ENCODE results near the gene ACTRT3.
"Not testable (repeated sequence)": the region's sequence is repeated elsewhere in the genome, so short reads cannot be mapped to it uniquely, and the experiment has no call there.

The ACTRT3 gene

GRCh38 chr3:169750665-169751064, 18.7 kb downstream of the ACTRT3 start:
- H3K27me3 ChIP-seq (ENCODE audit: insufficient read depth, low read length) = no peaks in the 10 kb centered on the region

GRCh38 chr3:169748670-169749069, 20.7 kb downstream of the ACTRT3 start:
- H3K4me3 ChIP-seq (ENCODE audit: low read length) = no peak overlapping the region
- no peak overlapping the region for H3K9ac ChIP-seq (ENCODE audit: low read depth, low read length)
- 92% methylated on average over 3 of the region's 3 CpGs for WGBS
- H3K27ac ChIP-seq (ENCODE audit: low read depth, low read length) = no peak overlapping the region
- no peaks in the 10 kb centered on the region for H3K27me3 ChIP-seq (ENCODE audit: insufficient read depth, low read length)
- no peaks in the 10 kb centered on the region for H3K36me3 ChIP-seq (ENCODE audit: insufficient read depth, low read length)
- no peaks in the 10 kb centered on the region for H3K9me3 ChIP-seq (ENCODE audit: insufficient read depth, low read depth, low read length)
- H3K4me1 ChIP-seq (ENCODE audit: insufficient read depth, low read length) = peaks cover 9% of the 10 kb centered on the region

More at GRCh38 chr3:169750665-169751064, 18.7 kb downstream of the ACTRT3 start:
- H3K9ac ChIP-seq (ENCODE audit: low read depth, low read length) = no peak overlapping the region
- H3K36me3 ChIP-seq (ENCODE audit: insufficient read depth, low read length) = no peaks in the 10 kb centered on the region
- no peaks in the 10 kb centered on the region for H3K4me1 ChIP-seq (ENCODE audit: insufficient read depth, low read length)
- no peak overlapping the region for H3K27ac ChIP-seq (ENCODE audit: low read depth, low read length)
- no peaks in the 10 kb centered on the region for H3K9me3 ChIP-seq (ENCODE audit: insufficient read depth, low read depth, low read length)
- 84% methylated on average over 2 of the region's 2 CpGs for WGBS
- H3K4me3 ChIP-seq (ENCODE audit: low read length) = no peak overlapping the region

- H3K36me3 ChIP-seq (ENCODE audit: insufficient read depth, low read length) = no peaks in the 10 kb centered on the region
- no peaks in the 10 kb centered on the region for H3K27me3 ChIP-seq (ENCODE audit: insufficient read depth, low read length)
- no peak overlapping the region for H3K9ac ChIP-seq (ENCODE audit: low read depth, low read length)
- no peak overlapping the region for H3K4me3 ChIP-seq (ENCODE audit: low read length)
- no peak overlapping the region for H3K27ac ChIP-seq (ENCODE audit: low read depth, low read length)
- no peaks in the 10 kb centered on the region for H3K9me3 ChIP-seq (ENCODE audit: insufficient read depth, low read depth, low read length)
- WGBS = 72% methylated on average over 6 of the region's 6 CpGs
- H3K4me1 ChIP-seq (ENCODE audit: insufficient read depth, low read length) = peaks cover 13% of the 10 kb centered on the region
Observed at GRCh38 chr3:169746924-169747323, 22.4 kb downstream of the ACTRT3 start.

GRCh38 chr3:169744366-169745054, 24.9 kb downstream of the ACTRT3 start:
- Histone ChIP-seq H3K4me1 (ENCODE audit: insufficient read depth, low read length) (peaks cover 15% of the 10 kb centered on the region), H3K27me3 (ENCODE audit: insufficient read depth, low read length) (no peaks in the 10 kb centered on the region), H3K9ac (ENCODE audit: low read depth, low read length) (no peak overlapping the region), H3K27ac (ENCODE audit: low read depth, low read length) (no peak overlapping the region), H3K9me3 (ENCODE audit: insufficient read depth, low read depth, low read length) (no peaks in the 10 kb centered on the region), H3K36me3 (ENCODE audit: insufficient read depth, low read length) (no peaks in the 10 kb centered on the region), H3K4me3 (ENCODE audit: low read length) (no peak overlapping the region)
- no CpG with 5 or more reads among the region's 1 CpG for WGBS

- no CpG with 5 or more reads among the region's 2 CpGs for WGBS
- Histone ChIP-seq H3K9ac (ENCODE audit: low read depth, low read length) (no peak overlapping the region), H3K27me3 (ENCODE audit: insufficient read depth, low read length) (no peaks in the 10 kb centered on the region), H3K27ac (ENCODE audit: low read depth, low read length) (peak overlapping the region; percentile 1; the same call in 1 of the 2 replicates), H3K4me1 (ENCODE audit: insufficient read depth, low read length) (peaks cover 14% of the 10 kb centered on the region), H3K36me3 (ENCODE audit: insufficient read depth, low read length) (no peaks in the 10 kb centered on the region), H3K9me3 (ENCODE audit: insufficient read depth, low read depth, low read length) (peaks cover 6% of the 10 kb centered on the region; the same call in 1 of the 2 replicates), H3K4me3 (ENCODE audit: low read length) (no peak overlapping the region)
Observed at GRCh38 chr3:169739067-169739466, 30.3 kb downstream of the ACTRT3 start.

GRCh38 chr3:169731857-169732256, 37.5 kb downstream of the ACTRT3 start:
- H3K9ac ChIP-seq (ENCODE audit: low read depth, low read length); H3K4me1 ChIP-seq (ENCODE audit: insufficient read depth, low read length); H3K27me3 ChIP-seq (ENCODE audit: insufficient read depth, low read length); H3K27ac ChIP-seq (ENCODE audit: low read depth, low read length); H3K36me3 ChIP-seq (ENCODE audit: insufficient read depth, low read length); H3K9me3 ChIP-seq (ENCODE audit: insufficient read depth, low read depth, low read length); H3K4me3 ChIP-seq (ENCODE audit: low read length): not testable (repeated sequence)

GRCh38 chr3:169722724-169723123, 46.6 kb downstream of the ACTRT3 start:
- H3K4me3 ChIP-seq (ENCODE audit: low read length) = no peak overlapping the region
- no peaks in the 10 kb centered on the region for H3K27me3 ChIP-seq (ENCODE audit: insufficient read depth, low read length)
- no peak overlapping the region for H3K27ac ChIP-seq (ENCODE audit: low read depth, low read length)
- no peaks in the 10 kb centered on the region for H3K36me3 ChIP-seq (ENCODE audit: insufficient read depth, low read length)
- H3K9ac ChIP-seq (ENCODE audit: low read depth, low read length) = no peak overlapping the region
- no peaks in the 10 kb centered on the region for H3K4me1 ChIP-seq (ENCODE audit: insufficient read depth, low read length)
- H3K9me3 ChIP-seq (ENCODE audit: insufficient read depth, low read depth, low read length) = no peaks in the 10 kb centered on the region

GRCh38 chr3:169718415-169718814, 50.9 kb downstream of the ACTRT3 start:
- 86% methylated on average over 1 of the region's 4 CpGs for WGBS
- H3K36me3 ChIP-seq (ENCODE audit: insufficient read depth, low read length); H3K9ac ChIP-seq (ENCODE audit: low read depth, low read length); H3K9me3 ChIP-seq (ENCODE audit: insufficient read depth, low read depth, low read length); H3K27ac ChIP-seq (ENCODE audit: low read depth, low read length); H3K27me3 ChIP-seq (ENCODE audit: insufficient read depth, low read length); H3K4me1 ChIP-seq (ENCODE audit: insufficient read depth, low read length); H3K4me3 ChIP-seq (ENCODE audit: low read length): not testable (repeated sequence)
